ENCODE results near the gene PRR12. TPM values are rescaled to one million over a fixed set of nuclear protein-coding genes. Genes with fewer than 3 reads are reported as not detected.

Gene PRR12
- total and polyA plus RNA-seq, 9 of the 15 experiments (the other 6 are each of a cell fraction or from before 2014, with no cell fraction given), result 0.01 to 21.1 (median 0.98) TPM

GRCh38 chr19:49652551-49653465, 61.8 kb downstream of the PRR12 start:
- no peak for FAIRE-seq
- no peaks in the 10 kb centered on the region; the same call in 1 of the 2 replicates for H3K9me3 ChIP-seq (replicated peaks; ENCODE audit: control insufficient read depth, insufficient read depth, low read depth, low read length)
- TSS peak; percentile 34 for BruUV-seq (replicated peaks)

GRCh38 chr19:49653466-49653806, 62.5 kb downstream of the PRR12 start:
- no peak overlapping the region for H3K4me3 ChIP-seq
- BruUV-seq (replicated peaks), result no TSS peak
- H3K36me3 ChIP-seq (ENCODE audit: control insufficient read depth, insufficient read depth, low read length), result peaks cover 85% of the 10 kb centered on the region; the same call in 2 of the 3 replicates
- no peaks in the 10 kb centered on the region for H3K9me1 ChIP-seq (ENCODE audit: control insufficient read depth, insufficient read depth, low read length)
- ChIA-PET POLR2A (interaction anchor here (4.3 to 4.8 kb wide), 2 partner anchors 11 to 13 kb away, joined by 27 to 28 read pairs; partner anchors contain the start of genes BCL2L12, IRF3 and SCAF1), CTCF (ENCODE audit: low intra/inter-chr PET ratio) (no interaction called here)
- no peak for ATAC-seq
- H2AFZ ChIP-seq (ENCODE audit: low read depth, low read length), result no peak overlapping the region
- 100% methylated on average over 2 of the region's 13 CpGs for whole genome bisulfite sequencing (ENCODE audit: insufficient coverage, low coverage, missing lambda C conversion rate)
- in situ Hi-C loops (cut with MboI) (no loop called here), intact Hi-C loops (cut with micrococcal nuclease) (no loop called here)
- H3K79me2 ChIP-seq (ENCODE audit: control insufficient read depth, insufficient read depth, low read length), result no peaks in the 10 kb centered on the region
- 0 out of 2 replicates have a peak, but pooled peaks cover 4% of the 10 kb centered on the region for H4K20me1 ChIP-seq (replicated peaks; ENCODE audit: control insufficient read depth, insufficient read depth, low read length)
- no peak for DNase-seq (ENCODE audit: extremely low read depth in 1 of 4, low spot score in 3 of 4)
- H3K9ac ChIP-seq (ENCODE audit: insufficient read depth in 1 of 2, low read depth in 2 of 2, low read length in 2 of 2), result no peak overlapping the region
- H3K27me3 ChIP-seq (ENCODE audit: control insufficient read depth in 2 of 2, insufficient read depth in 2 of 2, low read length in 2 of 2), result no peaks in the 10 kb centered on the region
- no peak overlapping the region for H3K4me2 ChIP-seq (ENCODE audit: insufficient read depth, low read length)
- H3K27ac ChIP-seq (ENCODE audit: extremely low read depth, low read depth, low read length), result no peak overlapping the region
- TF ChIP-seq RBFOX2 (IDR thresholded peaks at IDR 0.05; ENCODE audit: low read depth, low read length), result peak; percentile 53; the same call in 1 of the 2 replicates
- peak; percentile 23 for TF ChIP-seq POLR2B (IDR thresholded peaks at IDR 0.05; ENCODE audit: low read depth, partially characterized antibody)
- TF ChIP-seq POLR2A (conservative IDR thresholded peaks at IDR 0.05), result 0 out of 2 replicates have a peak, but pooled peaks have one; percentile 34
- no peak for TF ChIP-seq ZNF76 (CRISPR knock-in tag; IDR thresholded peaks at IDR 0.05; ENCODE audit: borderline replicate concordance)
- TF ChIP-seq RBM22 (IDR thresholded peaks at IDR 0.05; ENCODE audit: low read depth, low read length, poor library complexity, severe bottlenecking), result peak; percentile 66
- peak; percentile 59 for TF ChIP-seq POLR2G (IDR thresholded peaks at IDR 0.05; ENCODE audit: low read depth, low read length)
- no peak for FAIRE-seq
- no peaks in the 10 kb centered on the region; the same call in 1 of the 2 replicates for H3K9me3 ChIP-seq (replicated peaks; ENCODE audit: control insufficient read depth, insufficient read depth, low read depth, low read length)
- peaks cover 0 to 15% of the 10 kb centered on the region in 2 experiments; a peak in 2 of 5 replicates for H3K4me1 ChIP-seq (replicated peaks in 1 of 2; ENCODE audit: control insufficient read depth in 2 of 2, insufficient read depth in 2 of 2, low read length in 2 of 2)

More at GRCh38 chr19:49652551-49653465, 61.8 kb downstream of the PRR12 start:
- no peak for DNase-seq (ENCODE audit: extremely low read depth in 1 of 4, low spot score in 3 of 4)
- ATAC-seq, result no peak
- H3K27ac ChIP-seq (ENCODE audit: extremely low read depth, low read depth, low read length), result no peak overlapping the region
- no peaks in the 10 kb centered on the region for H3K27me3 ChIP-seq (ENCODE audit: control insufficient read depth in 2 of 2, insufficient read depth in 2 of 2, low read length in 2 of 2)
- 0 out of 2 replicates have a peak, but pooled peaks cover 4% of the 10 kb centered on the region for H4K20me1 ChIP-seq (replicated peaks; ENCODE audit: control insufficient read depth, insufficient read depth, low read length)
- no peak overlapping the region for H3K9ac ChIP-seq (ENCODE audit: insufficient read depth in 1 of 2, low read depth in 2 of 2, low read length in 2 of 2)
- TF ChIP-seq ZNF445 (CRISPR knock-in tag; IDR thresholded peaks at IDR 0.05; ENCODE audit: low read depth), result no peak
- no peak for TF ChIP-seq ZC3H8 (IDR thresholded peaks at IDR 0.05)
- TF ChIP-seq PTBP1 (IDR thresholded peaks at IDR 0.05; ENCODE audit: low read depth, low read length), result no peak
- no peak for TF ChIP-seq KLF10 (CRISPR knock-in tag; IDR thresholded peaks at IDR 0.05)
- peak; percentile 46 for TF ChIP-seq RBFOX2 (IDR thresholded peaks at IDR 0.05; ENCODE audit: low read depth, low read length)
- TF ChIP-seq SREBF1 (IDR thresholded peaks at IDR 0.05; ENCODE audit: borderline replicate concordance, low read depth, low read length), result no peak
- H3K9me1 ChIP-seq (ENCODE audit: control insufficient read depth, insufficient read depth, low read length), result no peaks in the 10 kb centered on the region
- ChIA-PET CTCF (ENCODE audit: low intra/inter-chr PET ratio) (no interaction called here), POLR2A (interaction anchor here (0.7 to 4.3 kb wide), 2 partner anchors 10 to 259 kb away, joined by 3 to 27 read pairs; partner anchors contain the start of gene SCAF1)
- intact Hi-C loops (cut with micrococcal nuclease) (no loop called here), in situ Hi-C loops (cut with MboI) (no loop called here)
- H3K79me2 ChIP-seq (ENCODE audit: control insufficient read depth, insufficient read depth, low read length), result no peaks in the 10 kb centered on the region
- no peak overlapping the region for H3K4me3 ChIP-seq
- H3K4me2 ChIP-seq (ENCODE audit: insufficient read depth, low read length), result no peak overlapping the region
- no peak overlapping the region for H2AFZ ChIP-seq (ENCODE audit: low read depth, low read length)
- WGBS (ENCODE audit: insufficient coverage, low coverage, missing lambda C conversion rate), result 98% methylated on average over 29 of the region's 58 CpGs
- H3K4me1 ChIP-seq (replicated peaks in 1 of 2; ENCODE audit: control insufficient read depth in 2 of 2, insufficient read depth in 2 of 2, low read length in 2 of 2), result peaks cover 0 to 10% of the 10 kb centered on the region in 2 experiments; a peak in 2 of 5 replicates
- H3K36me3 ChIP-seq (ENCODE audit: control insufficient read depth, insufficient read depth, low read length), result peaks cover 79% of the 10 kb centered on the region; the same call in 2 of the 3 replicates

All from K562 (cell line).